Measurements from ENCODE around the gene LRP5. TPM values are rescaled to one million over a fixed set of nuclear protein-coding genes. Genes with fewer than 3 reads are reported as not detected.

The LRP5 gene
- total RNA-seq, 2 donors from 2014 or later = 43.3 to 63.6 TPM

DNA sequence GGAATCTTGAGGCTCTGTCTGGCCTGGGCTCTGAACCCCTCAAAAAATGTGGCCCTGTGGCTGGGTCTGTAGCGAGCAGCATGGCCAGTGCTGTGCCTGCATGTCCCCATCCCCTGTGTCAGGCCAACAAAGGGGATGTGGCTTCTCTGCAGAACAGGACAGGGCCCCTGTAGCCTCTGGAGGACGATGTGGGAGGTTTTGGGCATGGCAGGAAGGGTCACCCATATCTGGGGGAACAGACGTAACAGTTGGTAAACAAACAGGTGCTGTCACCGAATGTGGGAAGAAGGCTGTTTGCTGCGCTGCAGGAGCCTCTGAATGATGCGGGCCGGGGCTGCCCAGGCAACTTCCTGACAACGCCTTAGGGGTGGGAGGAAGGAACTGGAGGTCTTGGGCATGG, 35.0 kb downstream of the LRP5 start:
- no peak for TF ChIP-seq POLR2A (IDR thresholded peaks at IDR 0.05)
- TF ChIP-seq, protein P1, sequence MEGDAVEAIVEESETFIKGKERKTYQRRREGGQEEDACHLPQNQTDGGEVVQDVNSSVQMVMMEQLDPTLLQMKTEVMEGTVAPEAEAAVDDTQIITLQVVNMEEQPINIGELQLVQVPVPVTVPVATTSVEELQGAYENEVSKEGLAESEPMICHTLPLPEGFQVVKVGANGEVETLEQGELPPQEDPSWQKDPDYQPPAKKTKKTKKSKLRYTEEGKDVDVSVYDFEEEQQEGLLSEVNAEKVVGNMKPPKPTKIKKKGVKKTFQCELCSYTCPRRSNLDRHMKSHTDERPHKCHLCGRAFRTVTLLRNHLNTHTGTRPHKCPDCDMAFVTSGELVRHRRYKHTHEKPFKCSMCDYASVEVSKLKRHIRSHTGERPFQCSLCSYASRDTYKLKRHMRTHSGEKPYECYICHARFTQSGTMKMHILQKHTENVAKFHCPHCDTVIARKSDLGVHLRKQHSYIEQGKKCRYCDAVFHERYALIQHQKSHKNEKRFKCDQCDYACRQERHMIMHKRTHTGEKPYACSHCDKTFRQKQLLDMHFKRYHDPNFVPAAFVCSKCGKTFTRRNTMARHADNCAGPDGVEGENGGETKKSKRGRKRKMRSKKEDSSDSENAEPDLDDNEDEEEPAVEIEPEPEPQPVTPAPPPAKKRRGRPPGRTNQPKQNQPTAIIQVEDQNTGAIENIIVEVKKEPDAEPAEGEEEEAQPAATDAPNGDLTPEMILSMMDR (IDR thresholded peaks at IDR 0.05) = no peak
- no peaks in the 10 kb centered on the region for H3K27me3 ChIP-seq
- ATAC-seq = no peak
- no peak for DNase-seq
- peak overlapping the region in 1 of 4 donors; percentile 50 for H3K27ac ChIP-seq
- no peaks in the 10 kb centered on the region for H3K9me3 ChIP-seq
- no peak overlapping the region for H3K4me3 ChIP-seq
- WGBS, 2 donors = 74 to 86% methylated on average over 8 of the region's 8 CpGs
- H3K36me3 ChIP-seq (replicated peaks in 1 of 2; ENCODE audit: insufficient read depth in 1 of 2, low read depth in 2 of 2) = no peaks in the 10 kb centered on the region
- peaks cover 37% of the 10 kb centered on the region for H3K4me1 ChIP-seq
- intact Hi-C loops (cut with DNase I) = no loop called here

DNA sequence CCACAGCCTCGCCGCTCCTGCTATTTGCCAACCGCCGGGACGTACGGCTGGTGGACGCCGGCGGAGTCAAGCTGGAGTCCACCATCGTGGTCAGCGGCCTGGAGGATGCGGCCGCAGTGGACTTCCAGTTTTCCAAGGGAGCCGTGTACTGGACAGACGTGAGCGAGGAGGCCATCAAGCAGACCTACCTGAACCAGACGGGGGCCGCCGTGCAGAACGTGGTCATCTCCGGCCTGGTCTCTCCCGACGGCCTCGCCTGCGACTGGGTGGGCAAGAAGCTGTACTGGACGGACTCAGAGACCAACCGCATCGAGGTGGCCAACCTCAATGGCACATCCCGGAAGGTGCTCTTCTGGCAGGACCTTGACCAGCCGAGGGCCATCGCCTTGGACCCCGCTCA, 35.5 kb downstream of the LRP5 start:
- 92 to 94% methylated on average over 15 to 31 of the region's 32 CpGs for WGBS, 2 donors

DNA sequence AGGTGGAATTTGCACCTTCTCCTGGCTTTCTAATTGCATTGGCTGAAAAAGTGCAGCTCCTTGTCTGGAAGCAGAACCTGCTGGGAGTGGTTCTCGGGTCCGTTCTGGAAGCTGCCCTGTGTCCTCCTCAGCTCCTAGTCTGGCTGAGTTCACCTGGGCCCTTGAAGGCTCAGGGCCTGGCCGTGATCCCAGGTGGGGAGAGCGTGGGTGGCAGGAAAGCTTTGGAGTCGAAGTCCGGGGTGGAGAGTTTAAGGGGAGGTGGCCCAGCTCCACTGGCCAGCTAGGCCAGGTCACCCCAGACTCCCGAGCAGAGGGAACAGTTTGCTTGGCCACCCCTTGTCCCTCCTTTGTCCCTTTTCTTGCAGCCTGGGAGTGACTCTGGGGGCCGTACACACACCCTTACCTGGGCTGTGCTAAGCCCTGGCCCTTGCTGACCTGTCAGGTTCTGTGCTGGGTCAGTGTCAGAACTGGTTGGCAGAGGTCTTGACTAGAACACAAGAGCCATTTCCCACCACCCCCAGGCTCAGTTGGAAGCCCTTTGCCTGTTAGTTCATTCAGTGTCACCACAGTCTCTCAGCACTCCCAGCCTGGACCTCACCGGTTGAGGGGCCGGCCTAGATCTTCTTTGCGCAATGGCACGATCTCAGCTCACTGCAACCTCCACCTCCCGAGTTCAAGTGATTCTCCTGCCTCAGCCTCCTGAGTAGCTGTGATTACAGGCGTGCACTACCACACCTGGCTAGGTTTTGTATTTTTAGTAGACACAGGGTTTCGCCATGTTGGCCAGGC, 37.3 kb downstream of the LRP5 start:
- DNase-seq = no peak
- no peak for ATAC-seq
- Histone ChIP-seq H3K36me3 (replicated peaks in 1 of 2; ENCODE audit: insufficient read depth in 1 of 2, low read depth in 2 of 2) (no peaks in the 10 kb centered on the region), H3K4me3 (no peak overlapping the region), H3K4me1 (peaks cover 32% of the 10 kb centered on the region), H3K9me3 (no peaks in the 10 kb centered on the region), H3K27me3 (no peaks in the 10 kb centered on the region), H3K27ac (no peak overlapping the region)
- intact Hi-C loops (cut with DNase I) = no loop called here
- WGBS, 2 donors = 87 to 92% methylated on average over 11 to 15 of the region's 15 CpGs
- no peak for TF ChIP-seq POLR2A (IDR thresholded peaks at IDR 0.05)
- TF ChIP-seq, protein P1 (IDR thresholded peaks at IDR 0.05) = no peak

More for the DNA sequence above, 35.5 kb downstream of the LRP5 start:
- no peak for ATAC-seq
- Histone ChIP-seq H3K36me3 (replicated peaks in 1 of 2; ENCODE audit: insufficient read depth in 1 of 2, low read depth in 2 of 2) (no peaks in the 10 kb centered on the region), H3K27ac (no peak overlapping the region), H3K9me3 (no peaks in the 10 kb centered on the region), H3K4me3 (no peak overlapping the region), H3K4me1 (peaks cover 32% of the 10 kb centered on the region), H3K27me3 (no peaks in the 10 kb centered on the region)
- TF ChIP-seq, protein P1 (IDR thresholded peaks at IDR 0.05) = no peak
- no peak for TF ChIP-seq POLR2A (IDR thresholded peaks at IDR 0.05)
- no peak for DNase-seq
- intact Hi-C loops (cut with DNase I) = no loop called here

DNA sequence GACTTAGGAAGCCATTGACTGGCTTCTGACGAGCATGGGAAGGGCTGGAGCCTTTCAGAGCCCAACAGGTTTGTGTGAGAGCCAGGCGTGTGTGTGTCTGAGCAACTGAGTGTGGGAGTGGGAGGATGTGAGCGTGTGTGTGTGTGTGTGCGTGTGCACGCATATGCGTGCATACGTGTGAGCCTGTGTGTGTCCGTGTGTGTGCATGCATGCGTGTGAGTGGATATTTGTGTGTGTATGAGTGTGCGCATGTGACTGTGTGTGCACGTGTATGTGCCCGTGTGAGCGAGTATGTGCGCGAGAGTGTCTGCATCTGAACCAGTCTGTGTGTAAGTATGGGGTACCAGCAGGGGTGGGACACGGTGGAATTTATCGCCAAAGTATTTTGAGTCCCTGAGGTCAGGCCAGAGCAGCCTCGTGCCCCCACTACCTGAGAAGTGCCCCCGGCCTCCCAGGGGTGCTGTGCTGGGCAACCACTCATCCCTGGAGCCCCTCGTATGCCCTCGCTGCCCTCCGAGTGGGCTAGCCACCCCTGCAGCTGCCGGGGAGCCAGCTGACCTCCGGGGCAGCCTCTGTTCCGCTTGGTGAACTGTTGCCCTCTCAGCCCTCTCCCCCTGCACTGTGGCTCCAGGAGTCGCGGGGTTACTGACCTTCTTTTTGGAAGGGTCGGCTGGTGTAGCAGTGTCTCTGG, 38.5 kb downstream of the LRP5 start:
- intact Hi-C loops (cut with DNase I) = no loop called here
- H3K4me1 ChIP-seq = peaks cover 42% of the 10 kb centered on the region
- no peak overlapping the region for H3K27ac ChIP-seq
- no peaks in the 10 kb centered on the region for H3K27me3 ChIP-seq
- no peaks in the 10 kb centered on the region for H3K36me3 ChIP-seq (replicated peaks in 1 of 2; ENCODE audit: insufficient read depth in 1 of 2, low read depth in 2 of 2)
- no peaks in the 10 kb centered on the region for H3K9me3 ChIP-seq
- WGBS, 2 donors = 91 to 93% methylated on average over 19 to 27 of the region's 28 CpGs
- TF ChIP-seq, protein P1 (IDR thresholded peaks at IDR 0.05) = no peak
- TF ChIP-seq POLR2A (IDR thresholded peaks at IDR 0.05) = no peak
- no peak overlapping the region for H3K4me3 ChIP-seq
- ATAC-seq (no peak), DNase-seq (no peak)
